Natural killer cell (primary cell): Measurements from ENCODE around the gene OBSCN. TPM values are rescaled to one million over a fixed set of nuclear protein-coding genes. Genes with fewer than 3 reads are reported as not detected.

Experiments used
- ATAC-seq, 3 donors: fragments of 150-1000 bp in 2 of 3; fragments of 200-7000 bp in 1 of 3; cut with Tn5 transposase; 1 replicate in 1 of 3; 2 replicates in 2 of 3; pipeline ENCODE4 v1.10.0; 2021; ENCODE audit warnings: mild to moderate bottlenecking in 2 of 3, moderate library complexity in 2 of 3
- DNase-seq, 2 donors: peaks; one replicate each; pipeline versions ENCODE4 v3.0.0 to v3.0.0-alpha.2; 2013 to 2021; ENCODE audit warnings: mixed read lengths in 1 of 2
- H3K27ac ChIP-seq: one replicate; pipeline ENCODE4 v1.5.1; 2013; ENCODE audit warnings: mild to moderate bottlenecking, low read length
- H3K27me3 ChIP-seq: one replicate; pipeline ENCODE4 v1.6.1; 2013; ENCODE audit warnings: low read length; ENCODE audit not compliant: control insufficient read depth, insufficient read depth
- H3K36me3 ChIP-seq: one replicate; pipeline ENCODE4 v1.6.1; 2013; ENCODE audit warnings: low read length; ENCODE audit not compliant: control insufficient read depth, insufficient read depth
- H3K4me1 ChIP-seq: one replicate; pipeline ENCODE4 v1.6.1; 2013; ENCODE audit warnings: low read length; ENCODE audit not compliant: control insufficient read depth, insufficient read depth
- H3K4me3 ChIP-seq: one replicate; pipeline ENCODE4 v1.5.1; 2013; ENCODE audit warnings: low read length
- H3K9me3 ChIP-seq: one replicate; pipeline ENCODE4 v1.6.1; 2013; ENCODE audit warnings: low read length; ENCODE audit not compliant: control insufficient read depth, insufficient read depth
- H3K27ac Mint-ChIP-seq, 2 donors: one replicate each; pipeline ENCODE4 v1.8.0; 2022; ENCODE audit warnings: mild to moderate bottlenecking in 2 of 2, mixed read lengths in 2 of 2, moderate library complexity in 1 of 2
- H3K27me3 Mint-ChIP-seq, 2 donors: one replicate each; pipeline ENCODE4 v1.8.0; 2022; ENCODE audit warnings: low read depth in 2 of 2, mixed read lengths in 2 of 2
- H3K36me3 Mint-ChIP-seq: one replicate; pipeline ENCODE4 v1.8.0; 2022; ENCODE audit warnings: mixed read lengths
- H3K4me1 Mint-ChIP-seq, 2 donors: one replicate each; pipeline ENCODE4 v1.8.0; 2022; ENCODE audit warnings: mixed read lengths in 2 of 2
- H3K4me3 Mint-ChIP-seq: one replicate; pipeline ENCODE4 v1.8.0; 2022; ENCODE audit warnings: mild to moderate bottlenecking, moderate library complexity, mixed read lengths
- H3K9me3 Mint-ChIP-seq, 2 donors: one replicate each; pipeline ENCODE4 v1.8.0; 2022; ENCODE audit warnings: mixed read lengths in 2 of 2
- CTCF ChIP-seq: fragments of 200-600 bp; IDR thresholded peaks from one replicate; pipeline ENCODE4 v1.8.0; 2022; ENCODE audit warnings: antibody characterized with exemption
- WGBS: methylation state at CpG from one replicate; pipeline ENCODE4 v1.1.7; 2013; ENCODE audit warnings: missing lambda C conversion rate; ENCODE audit not compliant: insufficient coverage; 5-methylcytosine and 5-hydroxymethylcytosine counted together
- intact Hi-C: fragments of 100-400 bp; cut with micrococcal nuclease; formaldehyde crosslinking; loops from one replicate; pipeline ENCODE4 v1.14.2; 2022
- total RNA-seq, 4 donors: library from RNA; stranded (reverse); fragments of 120-200 nt in 1 of 4; gene quantifications; one replicate each; pipeline versions ENCODE4 v1.2.3 to v1.2.4, GENCODE V29; 2013 to 2022

Gene OBSCN
- total RNA-seq, 3 donors from 2014 or later (not counting 1 experiment from before 2014, with no cell fraction given): 9.6 to 30.0 (median 14.3) TPM

DNA sequence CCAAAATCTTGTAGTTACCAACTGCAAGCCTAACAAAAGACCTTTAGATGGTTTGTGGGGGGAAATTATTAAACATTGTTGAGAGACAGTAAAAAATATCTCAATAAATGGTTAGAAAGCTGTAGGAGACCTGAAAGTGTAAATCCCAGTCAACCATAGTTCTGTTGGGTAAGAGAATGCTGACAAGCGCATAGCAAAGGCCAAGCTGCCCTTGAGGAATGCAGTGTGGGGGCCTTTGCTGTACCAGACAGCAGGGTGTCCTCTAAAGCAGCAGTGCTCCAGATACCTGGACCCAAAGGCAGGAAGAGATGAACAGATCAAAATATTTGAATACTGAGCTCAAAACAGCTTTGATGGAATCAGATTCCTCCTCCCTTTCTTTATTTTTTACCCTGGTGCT, 54.6 kb downstream of the OBSCN start:
- H3K4me3 ChIP-seq: no peak overlapping the region
- Mint-ChIP-seq H3K27me3 (no peaks in the 10 kb centered on the region), H3K27ac (no peak overlapping the region), H3K9me3 (no peaks in the 10 kb centered on the region), H3K4me3 (no peak overlapping the region), H3K36me3 (no peaks in the 10 kb centered on the region), H3K4me1 (no peaks in the 10 kb centered on the region)
- no peak for DNase-seq
- no peaks in the 10 kb centered on the region for H3K27me3 ChIP-seq
- H3K36me3 ChIP-seq: no peaks in the 10 kb centered on the region
- no peak for TF ChIP-seq CTCF
- H3K27ac ChIP-seq: no peak overlapping the region
- no peaks in the 10 kb centered on the region for H3K4me1 ChIP-seq
- intact Hi-C loops: no loop called here
- no peak for ATAC-seq
- H3K9me3 ChIP-seq: peaks cover 4% of the 10 kb centered on the region
- WGBS: 85% methylated on average over 1 of the region's 1 CpG

GRCh38 chr1:228263636-228264035, 55.8 kb downstream of the OBSCN start:
- no peak overlapping the region for H3K27ac Mint-ChIP-seq
- intact Hi-C loops: no loop called here
- peak in 1 of 3 donors; percentile 40 for ATAC-seq
- H3K9me3 Mint-ChIP-seq: no peaks in the 10 kb centered on the region
- Histone ChIP-seq H3K36me3 (no peaks in the 10 kb centered on the region), H3K9me3 (peaks cover 4% of the 10 kb centered on the region), H3K4me3 (no peak overlapping the region), H3K4me1 (no peaks in the 10 kb centered on the region), H3K27me3 (no peaks in the 10 kb centered on the region), H3K27ac (no peak overlapping the region)
- no peaks in the 10 kb centered on the region for H3K4me1 Mint-ChIP-seq
- H3K36me3 Mint-ChIP-seq: no peaks in the 10 kb centered on the region
- 93% methylated on average over 10 of the region's 10 CpGs for WGBS
- H3K27me3 Mint-ChIP-seq: no peaks in the 10 kb centered on the region
- DNase-seq: no peak
- TF ChIP-seq CTCF: no peak
- no peak overlapping the region for H3K4me3 Mint-ChIP-seq

DNA sequence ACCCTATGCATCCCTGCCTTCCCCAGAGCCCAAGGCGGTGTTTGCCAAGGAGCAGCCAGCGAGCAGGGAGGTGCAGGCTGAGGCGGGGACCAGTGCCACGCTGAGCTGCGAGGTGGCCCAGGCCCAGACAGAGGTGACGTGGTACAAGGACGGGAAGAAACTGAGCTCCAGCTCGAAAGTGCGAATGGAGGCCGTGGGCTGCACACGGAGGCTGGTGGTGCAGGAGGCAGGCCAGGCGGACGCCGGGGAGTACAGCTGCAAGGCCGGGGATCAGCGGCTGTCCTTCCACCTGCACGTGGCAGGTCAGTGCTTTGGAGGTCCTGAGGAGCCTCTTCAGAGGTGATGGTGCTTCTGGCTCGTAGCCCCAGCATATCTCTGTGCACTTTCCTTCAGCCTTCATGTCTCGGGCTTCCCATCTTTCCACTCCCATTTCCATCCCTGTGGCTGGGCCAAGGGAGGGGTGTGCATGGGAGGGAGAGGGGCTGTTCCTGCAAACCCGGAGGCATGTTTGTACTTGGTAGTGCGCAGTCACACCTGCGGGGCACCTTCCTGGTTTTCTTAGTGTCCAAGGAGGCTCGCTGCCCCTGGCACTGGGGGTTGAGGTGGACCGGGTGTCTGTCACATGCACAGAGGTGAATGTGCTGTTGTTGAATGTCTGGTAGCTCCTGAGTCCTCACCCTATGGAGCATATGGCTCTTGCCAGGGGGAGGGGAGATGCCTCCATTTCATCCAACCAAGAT, 56.4 kb downstream of the OBSCN start:
- Histone ChIP-seq H3K36me3 (no peaks in the 10 kb centered on the region), H3K4me3 (no peak overlapping the region), H3K27me3 (no peaks in the 10 kb centered on the region), H3K9me3 (peaks cover 4% of the 10 kb centered on the region), H3K4me1 (no peaks in the 10 kb centered on the region), H3K27ac (no peak overlapping the region)
- no peaks in the 10 kb centered on the region for H3K4me1 Mint-ChIP-seq
- intact Hi-C loops: no loop called here
- TF ChIP-seq CTCF: no peak
- H3K36me3 Mint-ChIP-seq: no peaks in the 10 kb centered on the region
- ATAC-seq (no peak), DNase-seq (no peak)
- WGBS: 86% methylated on average over 23 of the region's 24 CpGs
- H3K9me3 Mint-ChIP-seq: no peaks in the 10 kb centered on the region
- H3K27me3 Mint-ChIP-seq: no peaks in the 10 kb centered on the region
- no peak overlapping the region for H3K4me3 Mint-ChIP-seq
- no peak overlapping the region for H3K27ac Mint-ChIP-seq

GRCh38 chr1:228265167-228265566, 57.3 kb downstream of the OBSCN start:
- no peaks in the 10 kb centered on the region for H3K27me3 Mint-ChIP-seq
- no peaks in the 10 kb centered on the region for H3K4me1 Mint-ChIP-seq
- no peaks in the 10 kb centered on the region for H3K4me1 ChIP-seq
- ATAC-seq: no peak
- no peak overlapping the region for H3K4me3 Mint-ChIP-seq
- no peak for DNase-seq
- TF ChIP-seq CTCF: no peak
- no peak overlapping the region for H3K4me3 ChIP-seq
- H3K9me3 ChIP-seq: peaks cover 4% of the 10 kb centered on the region
- H3K9me3 Mint-ChIP-seq: no peaks in the 10 kb centered on the region
- no peaks in the 10 kb centered on the region for H3K36me3 ChIP-seq
- no peak overlapping the region for H3K27ac Mint-ChIP-seq
- intact Hi-C loops: no loop called here
- H3K27ac ChIP-seq: no peak overlapping the region
- no peaks in the 10 kb centered on the region for H3K27me3 ChIP-seq
- no peaks in the 10 kb centered on the region for H3K36me3 Mint-ChIP-seq
